H9 (cell line): ENCODE data around the gene ARG1. TPM values are rescaled to one million over a fixed set of nuclear protein-coding genes. Genes with fewer than 3 reads are reported as not detected.

ENCODE experiments used
- DNase-seq: peaks from one replicate; pipeline ENCODE4 v3.0.0-alpha.2; 2017
- H2AFZ ChIP-seq: one replicate; pipeline ENCODE4 v1.6.1; 2013; ENCODE audit warnings: mild to moderate bottlenecking, low read length, control low read depth, moderate library complexity
- H2AK5ac ChIP-seq: 2 replicates; pipeline ENCODE4 v1.6.1; 2013; ENCODE audit warnings: low read length, control low read depth, mixed read lengths; ENCODE audit not compliant: insufficient read length
- H2BK120ac ChIP-seq: one replicate; pipeline ENCODE4 v1.6.1; 2013; ENCODE audit warnings: low read depth, mild to moderate bottlenecking, low read length, control low read depth, inconsistent platforms; ENCODE audit not compliant: poor library complexity, severe bottlenecking
- H2BK12ac ChIP-seq: 2 replicates; pipeline ENCODE4 v1.6.1; 2013; ENCODE audit warnings: low read length, control low read depth, mixed read lengths, low read depth; ENCODE audit not compliant: insufficient read length
- H2BK15ac ChIP-seq: 2 replicates; pipeline ENCODE4 v1.6.1; 2013; ENCODE audit warnings: low read depth, low read length, control low read depth
- H2BK20ac ChIP-seq: one replicate; pipeline ENCODE4 v1.6.1; 2013; ENCODE audit warnings: low read depth, mild to moderate bottlenecking, low read length, control low read depth, inconsistent platforms; ENCODE audit not compliant: poor library complexity, severe bottlenecking
- H2BK5ac ChIP-seq: 2 replicates; pipeline ENCODE4 v1.6.1; 2013; ENCODE audit warnings: low read length, control low read depth, mixed read lengths; ENCODE audit not compliant: insufficient read length
- H3K14ac ChIP-seq: 2 replicates; pipeline ENCODE4 v1.6.1; 2013; ENCODE audit warnings: low read length, control low read depth; ENCODE audit not compliant: insufficient read depth
- H3K18ac ChIP-seq: 2 replicates; pipeline ENCODE4 v1.6.1; 2013; ENCODE audit warnings: low read depth, mild to moderate bottlenecking, mixed read lengths, low read length, control low read depth; ENCODE audit not compliant: insufficient read length
- H3K23ac ChIP-seq: 2 replicates; pipeline ENCODE4 v1.6.1; 2013; ENCODE audit warnings: low read length, control low read depth, mixed read lengths, low read depth; ENCODE audit not compliant: insufficient read length
- H3K23me2 ChIP-seq: 2 replicates; pipeline ENCODE4 v1.6.1; 2013; ENCODE audit warnings: low read depth, mild to moderate bottlenecking, mixed read lengths, low read length, control low read depth; ENCODE audit not compliant: insufficient read length, poor library complexity, severe bottlenecking
- H3K27ac ChIP-seq: 2 replicates; pipeline ENCODE4 v1.5.1; 2013; ENCODE audit warnings: low read length, control low read depth, mixed read lengths, low read depth; ENCODE audit not compliant: insufficient read length
- H3K27me3 ChIP-seq: 2 replicates; pipeline ENCODE4 v1.6.1; 2013; ENCODE audit warnings: low read length, control low read depth, inconsistent platforms; ENCODE audit not compliant: insufficient read depth
- H3K4ac ChIP-seq: 2 replicates; pipeline ENCODE4 v1.6.1; 2013; ENCODE audit warnings: low read depth, mild to moderate bottlenecking, control low read depth, inconsistent platforms, low read length, moderate library complexity
- H3K4me1 ChIP-seq: 2 replicates; pipeline ENCODE4 v1.6.1; 2013; ENCODE audit warnings: low read length, control low read depth, inconsistent platforms; ENCODE audit not compliant: insufficient read depth
- H3K4me2 ChIP-seq: 2 replicates; pipeline ENCODE4 v1.6.1; 2013; ENCODE audit warnings: low read length, control low read depth, mixed read lengths; ENCODE audit not compliant: insufficient read length, insufficient read depth
- H3K56ac ChIP-seq: 2 replicates; pipeline ENCODE4 v1.6.1; 2013; ENCODE audit warnings: low read depth, mild to moderate bottlenecking, mixed read lengths, low read length, control low read depth; ENCODE audit not compliant: insufficient read length
- H3K79me1 ChIP-seq: 2 replicates; pipeline ENCODE4 v1.6.1; 2013; ENCODE audit warnings: low read depth, mild to moderate bottlenecking, moderate library complexity, low read length, control low read depth, inconsistent platforms; ENCODE audit not compliant: insufficient read depth, poor library complexity, severe bottlenecking
- H3K79me2 ChIP-seq: 2 replicates; pipeline ENCODE4 v1.6.1; 2013; ENCODE audit warnings: low read length, control low read depth, inconsistent platforms; ENCODE audit not compliant: insufficient read depth
- H3K9ac ChIP-seq: 2 replicates; pipeline ENCODE4 v1.6.1; 2013; ENCODE audit warnings: low read length, control low read depth, mixed read lengths; ENCODE audit not compliant: insufficient read length; ENCODE audit errors: extremely low read depth
- H3K9me3 ChIP-seq: one replicate; pipeline ENCODE4 v1.6.1; 2013; ENCODE audit warnings: low read depth, low read length, inconsistent platforms; ENCODE audit not compliant: control insufficient read depth
- H3T11ph ChIP-seq: one replicate; pipeline ENCODE4 v1.6.1; 2013; ENCODE audit warnings: mild to moderate bottlenecking, low read length, control low read depth, inconsistent platforms
- H4K20me1 ChIP-seq: one replicate; pipeline ENCODE4 v1.6.1; 2013; ENCODE audit not compliant: control insufficient read depth, insufficient read length, insufficient read depth
- H4K5ac ChIP-seq: 2 replicates; pipeline ENCODE4 v1.6.1; 2013; ENCODE audit warnings: low read depth, mild to moderate bottlenecking, mixed read lengths, low read length, control low read depth; ENCODE audit not compliant: insufficient read length
- H4K8ac ChIP-seq: replicated peaks from 2 replicates; pipeline ENCODE4 v1.6.1; 2013; ENCODE audit warnings: low read length, control low read depth, mixed read lengths, low read depth; ENCODE audit not compliant: insufficient read length
- H4K91ac ChIP-seq: 2 replicates; pipeline ENCODE4 v1.6.1; 2013; ENCODE audit warnings: low read depth, mild to moderate bottlenecking, moderate library complexity, mixed read lengths, low read length, control low read depth; ENCODE audit not compliant: insufficient read length
- H3K27ac Mint-ChIP-seq, 3 experiments: 2 replicates in 2 of 3; 3 replicates in 1 of 3; pipeline ENCODE4 v1.8.0; 2020 to 2021; ENCODE audit warnings: mixed read lengths in 3 of 3, mild to moderate bottlenecking in 1 of 3, moderate library complexity in 1 of 3
- H3K27me3 Mint-ChIP-seq: 2 replicates; pipeline ENCODE4 v1.8.0; 2021; ENCODE audit warnings: low read depth, mild to moderate bottlenecking, moderate library complexity, mixed read lengths
- H3K36me3 Mint-ChIP-seq, 3 experiments: 2 replicates in 2 of 3; 3 replicates in 1 of 3; pipeline ENCODE4 v1.8.0; 2020 to 2021; ENCODE audit warnings: low read depth in 3 of 3, mixed read lengths in 3 of 3; ENCODE audit not compliant: insufficient read depth in 1 of 3
- H3K4me1 Mint-ChIP-seq, 2 experiments: 2 replicates each; pipeline ENCODE4 v1.8.0; 2020; ENCODE audit warnings: mixed read lengths in 2 of 2
- H3K4me3 Mint-ChIP-seq, 2 experiments: 2 replicates in 1 of 2; 3 replicates in 1 of 2; pipeline ENCODE4 v1.8.0; 2020 to 2021; ENCODE audit warnings: mild to moderate bottlenecking in 2 of 2, mixed read lengths in 2 of 2, moderate library complexity in 1 of 2
- H3K9me3 Mint-ChIP-seq, 2 experiments: 2 replicates in 1 of 2; 3 replicates in 1 of 2; pipeline ENCODE4 v1.8.0; 2020; ENCODE audit warnings: mild to moderate bottlenecking in 2 of 2, mixed read lengths in 2 of 2, moderate library complexity in 1 of 2
- WGBS: extraction: QIAGEN DNeasy Blood & Tissue Kit; methylation state at CpG from one replicate; pipeline ENCODE4 v1.1.7; 2013; ENCODE audit warnings: missing lambda C conversion rate, low lambda C conversion rate, mixed read lengths; ENCODE audit not compliant: insufficient read length; ENCODE audit errors: extremely low coverage; 5-methylcytosine and 5-hydroxymethylcytosine counted together
- total RNA-seq: library from RNA; stranded (reverse); gene quantifications from 2 replicates; pipeline ENCODE4 v1.2.1, GENCODE V29; 2021
- TF ChIP-seq, protein P1 (sequence below): fragments of 200-600 bp; sonication (generic); conservative IDR thresholded peaks from 3 replicates; pipeline ENCODE4 v1.8.0; 2021; ENCODE audit warnings: antibody characterized with exemption, mild to moderate bottlenecking

Gene ARG1
- total RNA-seq, 1 experiment from 2014 or later = not detected

DNA sequence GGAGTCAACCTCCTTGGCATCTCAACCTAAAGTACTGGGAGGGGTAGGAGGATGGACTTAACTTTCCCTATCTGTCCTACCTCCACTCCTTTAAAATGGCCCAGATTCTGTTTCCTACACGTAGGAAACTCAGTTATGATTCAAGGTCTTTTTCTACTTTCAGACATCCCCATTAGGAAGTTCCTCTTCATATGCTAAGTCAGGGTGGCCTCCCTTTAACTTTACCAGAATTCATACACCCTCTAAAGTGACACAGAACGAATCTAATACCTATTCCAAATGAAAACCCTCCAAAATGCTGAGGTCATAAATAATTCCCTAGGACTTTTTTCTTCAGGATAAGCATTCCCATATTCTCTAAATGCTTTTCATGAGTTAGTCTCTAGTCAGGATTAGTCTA is 15.6 kb downstream of the ARG1 start:
- H3K27ac ChIP-seq = no peak overlapping the region
- H3K79me1 ChIP-seq = no peaks in the 10 kb centered on the region
- H4K5ac ChIP-seq = no peak overlapping the region
- H3K9ac ChIP-seq = no peak overlapping the region
- no peaks in the 10 kb centered on the region for H3K9me3 ChIP-seq
- H3K23ac ChIP-seq = no peak overlapping the region
- no peak overlapping the region for H2BK20ac ChIP-seq
- H3K79me2 ChIP-seq = no peaks in the 10 kb centered on the region
- no peak overlapping the region for H3K4ac ChIP-seq
- no peak overlapping the region for H2AK5ac ChIP-seq
- Mint-ChIP-seq H3K4me3 (no peak overlapping the region), H3K27ac (peak overlapping the region in 1 of 3 experiments; percentile 42; a peak in 1 of 7 replicates), H3K9me3 (no peaks in the 10 kb centered on the region), H3K4me1 (no peaks in the 10 kb centered on the region), H3K36me3 (peaks cover 6 to 46% (median 43%) of the 10 kb centered on the region in 3 experiments; a peak in 6 of 7 replicates), H3K27me3 (no peaks in the 10 kb centered on the region)
- no peak overlapping the region for H4K91ac ChIP-seq
- H3K27me3 ChIP-seq = no peaks in the 10 kb centered on the region
- H2BK12ac ChIP-seq = no peak overlapping the region
- H3K23me2 ChIP-seq = no peaks in the 10 kb centered on the region
- H2BK5ac ChIP-seq = no peak overlapping the region
- no CpG with 5 or more reads among the region's 2 CpGs for WGBS
- no peak overlapping the region for H2AFZ ChIP-seq
- H4K20me1 ChIP-seq = no peaks in the 10 kb centered on the region
- no peak overlapping the region for H3K56ac ChIP-seq
- no peak overlapping the region for H4K8ac ChIP-seq
- H2BK120ac ChIP-seq = no peak overlapping the region
- no peak for DNase-seq
- H3T11ph ChIP-seq = no peak overlapping the region
- H3K14ac ChIP-seq = no peak overlapping the region
- no peak overlapping the region for H2BK15ac ChIP-seq
- H3K18ac ChIP-seq = no peak overlapping the region
- TF ChIP-seq, protein P1, sequence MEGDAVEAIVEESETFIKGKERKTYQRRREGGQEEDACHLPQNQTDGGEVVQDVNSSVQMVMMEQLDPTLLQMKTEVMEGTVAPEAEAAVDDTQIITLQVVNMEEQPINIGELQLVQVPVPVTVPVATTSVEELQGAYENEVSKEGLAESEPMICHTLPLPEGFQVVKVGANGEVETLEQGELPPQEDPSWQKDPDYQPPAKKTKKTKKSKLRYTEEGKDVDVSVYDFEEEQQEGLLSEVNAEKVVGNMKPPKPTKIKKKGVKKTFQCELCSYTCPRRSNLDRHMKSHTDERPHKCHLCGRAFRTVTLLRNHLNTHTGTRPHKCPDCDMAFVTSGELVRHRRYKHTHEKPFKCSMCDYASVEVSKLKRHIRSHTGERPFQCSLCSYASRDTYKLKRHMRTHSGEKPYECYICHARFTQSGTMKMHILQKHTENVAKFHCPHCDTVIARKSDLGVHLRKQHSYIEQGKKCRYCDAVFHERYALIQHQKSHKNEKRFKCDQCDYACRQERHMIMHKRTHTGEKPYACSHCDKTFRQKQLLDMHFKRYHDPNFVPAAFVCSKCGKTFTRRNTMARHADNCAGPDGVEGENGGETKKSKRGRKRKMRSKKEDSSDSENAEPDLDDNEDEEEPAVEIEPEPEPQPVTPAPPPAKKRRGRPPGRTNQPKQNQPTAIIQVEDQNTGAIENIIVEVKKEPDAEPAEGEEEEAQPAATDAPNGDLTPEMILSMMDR = no peak
- no peaks in the 10 kb centered on the region for H3K4me1 ChIP-seq
- no peak overlapping the region for H3K4me2 ChIP-seq
